GM23248 (cell line): Measurements from ENCODE around the gene SLC4A11. TPM values are rescaled to one million over a fixed set of nuclear protein-coding genes. Genes with fewer than 3 reads are reported as not detected.

Experiments
- DNase-seq: peaks from one replicate; pipeline ENCODE4 v3.0.0-alpha.2; 2015
- H2AFZ ChIP-seq: fragments of 200-600 bp; sonication (generic); 2 replicates; pipeline ENCODE4 v1.6.1; 2016; ENCODE audit warnings: antibody characterized with exemption
- H3F3A ChIP-seq: fragments of 200-600 bp; sonication (generic); 2 replicates; pipeline ENCODE4 v1.6.1; 2016; ENCODE audit warnings: mild to moderate bottlenecking, antibody characterized with exemption, mixed run types; ENCODE audit not compliant: insufficient read depth
- H3K27ac ChIP-seq: fragments of 200-600 bp; sonication (generic); 2 replicates; pipeline ENCODE4 v1.5.1; 2016; ENCODE audit warnings: mild to moderate bottlenecking
- H3K27me3 ChIP-seq: fragments of 200-600 bp; sonication (generic); replicated peaks from 2 replicates; pipeline ENCODE4 v1.6.1; 2016; ENCODE audit warnings: mild to moderate bottlenecking; ENCODE audit not compliant: insufficient read depth
- H3K36me3 ChIP-seq: fragments of 200-600 bp; sonication (generic); 2 replicates; pipeline ENCODE4 v1.6.1; 2016; ENCODE audit warnings: low read depth, mild to moderate bottlenecking
- H3K4me1 ChIP-seq: fragments of 200-600 bp; sonication (generic); 2 replicates; pipeline ENCODE4 v1.6.1; 2016; ENCODE audit warnings: mild to moderate bottlenecking; ENCODE audit not compliant: insufficient read depth
- H3K4me2 ChIP-seq: fragments of 200-600 bp; sonication (generic); one replicate; pipeline ENCODE4 v1.6.1; 2016; ENCODE audit warnings: mild to moderate bottlenecking; ENCODE audit not compliant: unreplicated experiment
- H3K4me3 ChIP-seq: fragments of 200-600 bp; sonication (generic); 2 replicates; pipeline ENCODE4 v1.5.1; 2016; ENCODE audit warnings: mild to moderate bottlenecking
- H3K79me2 ChIP-seq: fragments of 200-600 bp; sonication (generic); 2 replicates; pipeline ENCODE4 v1.6.1; 2016; ENCODE audit warnings: mild to moderate bottlenecking; ENCODE audit not compliant: insufficient read depth
- H3K9ac ChIP-seq: fragments of 200-600 bp; sonication (generic); 2 replicates; pipeline ENCODE4 v1.6.1; 2016; ENCODE audit warnings: mild to moderate bottlenecking
- H3K9me2 ChIP-seq: fragments of 200-600 bp; sonication (generic); 2 replicates; pipeline ENCODE4 v1.6.1; 2016; ENCODE audit warnings: mixed run types, mild to moderate bottlenecking, moderate library complexity; ENCODE audit not compliant: insufficient read depth
- H3K9me3 ChIP-seq: fragments of 200-600 bp; sonication (generic); one replicate; pipeline ENCODE4 v1.6.1; 2017; ENCODE audit warnings: low read depth
- H4K20me1 ChIP-seq: fragments of 200-600 bp; sonication (generic); 2 replicates; pipeline ENCODE4 v1.6.0; 2016; ENCODE audit not compliant: insufficient read depth
- EZH2 ChIP-seq: fragments of 200-600 bp; sonication (generic); IDR thresholded peaks from 2 replicates; pipeline ENCODE4 v1.6.1; 2018; ENCODE audit warnings: antibody characterized with exemption, mild to moderate bottlenecking; ENCODE audit not compliant: insufficient read depth, poor library complexity, severe bottlenecking
- EZH2phosphoT487 ChIP-seq: fragments of 200-600 bp; sonication (generic); IDR thresholded peaks from 2 replicates; pipeline ENCODE4 v1.6.1; 2018; ENCODE audit warnings: antibody characterized with exemption, moderate library complexity, mild to moderate bottlenecking, low read depth; ENCODE audit not compliant: insufficient read depth
- WGBS, 2 experiments: methylation state at CpG; one replicate each; pipeline ENCODE4 v1.1.6; 2015 to 2017; ENCODE audit warnings: low lambda C conversion rate in 2 of 2, low coverage in 1 of 2; ENCODE audit errors: missing lambda C conversion rate in 2 of 2; 5-methylcytosine and 5-hydroxymethylcytosine counted together
- in situ Hi-C: fragments of 300-500 bp; cut with MboI; formaldehyde crosslinking; loops from 2 replicates; pipeline ENCODE4 v1.15.0; 2020
- polyA plus RNA-seq: library from polyadenylated mRNA; unstranded; fragments of >200 nt; fragmentation: Nextera tagmentation; extraction: Ambion mirVana; gene quantifications from 2 replicates; pipeline ENCODE4 v1.2.1, GENCODE V29; 2016
- total RNA-seq: library from RNA; depleted of rRNA; stranded (reverse); fragments of >200 nt; shearing (Covaris generic); gene quantifications from 2 replicates; pipeline ENCODE4 v1.2.3, GENCODE V29; 2014

SLC4A11 gene
- total and polyA plus RNA-seq, 2 experiments from 2014 or later, result 0.65 to 1.1 TPM

DNA sequence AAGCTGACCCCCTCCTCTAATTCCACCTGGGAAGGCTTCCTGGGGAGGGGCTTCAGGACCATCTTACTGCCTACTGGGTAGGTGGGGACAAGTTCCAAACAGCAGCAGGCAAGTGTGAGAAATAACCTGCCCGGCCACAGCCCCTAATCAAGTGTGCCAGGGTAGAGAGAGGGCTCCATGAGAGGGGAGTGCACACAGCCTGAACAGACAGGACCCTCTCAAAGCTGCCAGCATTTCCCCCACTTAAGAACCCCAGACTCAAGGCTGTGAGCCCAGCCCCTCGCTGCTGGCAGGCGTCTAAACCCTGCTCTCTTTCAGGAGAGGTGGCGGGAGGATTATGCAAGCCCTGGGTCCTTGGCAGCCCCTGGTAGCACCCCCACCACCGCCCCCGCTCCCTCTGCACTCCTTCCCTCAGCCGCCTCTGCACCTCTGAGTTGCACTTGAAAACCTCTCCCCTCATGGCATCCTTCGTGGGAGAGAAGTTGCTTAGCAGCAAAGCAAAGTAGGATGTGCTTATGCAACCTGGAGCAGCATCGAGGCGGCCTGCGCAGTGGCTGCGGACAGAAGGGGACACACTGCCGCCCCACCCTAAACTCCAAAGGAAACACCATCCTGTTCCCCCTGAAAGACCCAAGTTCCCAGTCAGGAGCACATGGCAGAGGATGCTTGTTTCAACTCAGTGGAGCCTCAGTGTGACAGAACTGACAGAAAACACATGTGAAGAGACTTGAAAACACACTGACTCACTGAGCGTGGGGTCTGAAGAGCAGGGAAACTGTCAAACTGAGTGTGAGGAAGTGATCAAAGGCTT, 45.0 kb downstream of the SLC4A11 start:
- no peaks in the 10 kb centered on the region for H3K4me1 ChIP-seq
- H3F3A ChIP-seq, result no peaks in the 10 kb centered on the region
- TF ChIP-seq EZH2phosphoT487 (no peak), EZH2 (no peak)
- no peak overlapping the region for H3K4me2 ChIP-seq
- H3K79me2 ChIP-seq, result no peaks in the 10 kb centered on the region
- DNase-seq, result no peak
- no peak overlapping the region for H3K27ac ChIP-seq
- H3K27me3 ChIP-seq, result no peaks in the 10 kb centered on the region
- H2AFZ ChIP-seq, result no peak overlapping the region
- H4K20me1 ChIP-seq, result no peaks in the 10 kb centered on the region
- H3K9me2 ChIP-seq, result no peaks in the 10 kb centered on the region
- in situ Hi-C loops, result no loop called here
- no peak overlapping the region for H3K9ac ChIP-seq
- peaks cover 7% of the 10 kb centered on the region; the same call in 1 of the 2 replicates for H3K36me3 ChIP-seq
- no peaks in the 10 kb centered on the region for H3K9me3 ChIP-seq
- H3K4me3 ChIP-seq, result no peak overlapping the region
- 90 to 92% methylated on average over 14 of the region's 14 CpGs for WGBS, 2 experiments

DNA sequence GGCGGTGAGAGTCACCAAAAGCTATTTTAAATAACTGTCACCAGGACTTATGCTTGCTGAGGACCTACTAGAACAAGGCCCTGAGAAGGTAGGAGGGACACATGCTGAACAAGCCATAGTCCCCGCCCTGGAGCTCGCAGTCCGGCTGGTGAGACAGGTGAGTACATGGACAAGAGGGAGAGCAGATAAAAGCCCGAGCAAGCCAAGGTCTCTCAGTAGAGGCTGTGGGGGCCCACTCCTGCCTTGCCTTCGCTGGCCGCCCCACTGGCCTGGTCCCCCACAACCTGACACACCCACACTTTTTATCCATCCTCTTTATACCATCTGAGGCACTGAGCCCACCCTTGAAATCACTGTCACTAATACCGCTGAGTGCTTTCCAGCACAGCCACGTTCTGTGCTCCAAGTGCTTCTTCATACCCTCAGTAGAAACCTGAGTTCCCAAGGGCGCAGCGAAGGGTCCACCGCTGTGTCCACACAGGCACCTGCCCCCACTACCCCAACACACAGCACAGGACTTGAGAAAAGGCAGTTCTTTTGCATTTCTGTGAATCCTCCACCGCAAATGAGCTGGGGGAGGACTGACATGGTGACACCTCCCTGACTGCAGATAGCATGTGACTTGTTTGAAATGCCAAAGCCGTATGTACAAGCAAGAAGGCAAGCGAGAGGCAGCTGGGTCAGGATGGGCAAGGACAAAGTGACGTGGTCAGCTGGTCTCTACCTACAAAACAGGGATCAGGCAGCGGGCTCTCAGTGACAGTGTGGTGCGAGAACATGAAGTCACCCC, 46.6 kb downstream of the SLC4A11 start:
- no peaks in the 10 kb centered on the region for H3K9me2 ChIP-seq
- no peaks in the 10 kb centered on the region for H3K9me3 ChIP-seq
- H3K9ac ChIP-seq, result no peak overlapping the region
- no peaks in the 10 kb centered on the region for H4K20me1 ChIP-seq
- no peak for TF ChIP-seq EZH2phosphoT487
- TF ChIP-seq EZH2, result no peak
- H3K79me2 ChIP-seq, result no peaks in the 10 kb centered on the region
- 93 to 95% methylated on average over 18 of the region's 18 CpGs for WGBS, 2 experiments
- no peaks in the 10 kb centered on the region for H3F3A ChIP-seq
- peaks cover 7% of the 10 kb centered on the region; the same call in 1 of the 2 replicates for H3K36me3 ChIP-seq
- in situ Hi-C loops, result no loop called here
- H3K27me3 ChIP-seq, result no peaks in the 10 kb centered on the region
- no peak overlapping the region for H2AFZ ChIP-seq
- no peak overlapping the region for H3K4me2 ChIP-seq
- H3K4me3 ChIP-seq, result no peak overlapping the region
- no peaks in the 10 kb centered on the region for H3K4me1 ChIP-seq
- no peak for DNase-seq
- no peak overlapping the region for H3K27ac ChIP-seq

DNA sequence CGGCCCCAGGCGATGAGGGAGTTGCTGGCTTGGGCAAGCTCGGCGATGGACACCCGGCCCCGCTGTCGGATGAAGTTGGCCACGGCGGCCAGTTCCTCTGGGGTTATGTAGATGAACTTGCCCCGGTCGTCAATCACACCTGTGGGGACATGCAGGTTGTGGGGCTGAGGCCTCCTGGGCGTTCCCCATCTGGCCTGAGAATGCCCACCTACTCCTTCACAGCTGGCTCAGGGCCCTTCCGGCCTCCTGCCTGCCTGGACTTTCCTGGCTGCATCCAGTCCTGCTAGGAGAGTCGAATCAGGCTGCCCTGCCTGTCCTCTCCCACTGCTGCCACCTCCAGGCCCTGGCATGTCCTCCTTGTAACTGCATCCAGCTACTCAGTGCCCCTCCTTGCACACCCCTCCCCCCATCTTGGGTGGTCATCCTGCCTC, 48.3 kb downstream of the SLC4A11 start:
- Histone ChIP-seq H3K4me1 (no peaks in the 10 kb centered on the region), H3K36me3 (peaks cover 3% of the 10 kb centered on the region; the same call in 1 of the 2 replicates), H4K20me1 (no peaks in the 10 kb centered on the region), H3K4me2 (no peak overlapping the region), H2AFZ (no peak overlapping the region), H3K4me3 (no peak overlapping the region), H3K9me2 (no peaks in the 10 kb centered on the region), H3K9me3 (no peaks in the 10 kb centered on the region), H3K79me2 (no peaks in the 10 kb centered on the region), H3F3A (no peaks in the 10 kb centered on the region), H3K9ac (no peak overlapping the region), H3K27me3 (no peaks in the 10 kb centered on the region), H3K27ac (no peak overlapping the region)
- in situ Hi-C loops, result no loop called here
- no peak for DNase-seq
- no peak for TF ChIP-seq EZH2phosphoT487
- WGBS, 2 experiments, result 84 to 90% methylated on average over 12 to 13 of the region's 14 CpGs

DNA sequence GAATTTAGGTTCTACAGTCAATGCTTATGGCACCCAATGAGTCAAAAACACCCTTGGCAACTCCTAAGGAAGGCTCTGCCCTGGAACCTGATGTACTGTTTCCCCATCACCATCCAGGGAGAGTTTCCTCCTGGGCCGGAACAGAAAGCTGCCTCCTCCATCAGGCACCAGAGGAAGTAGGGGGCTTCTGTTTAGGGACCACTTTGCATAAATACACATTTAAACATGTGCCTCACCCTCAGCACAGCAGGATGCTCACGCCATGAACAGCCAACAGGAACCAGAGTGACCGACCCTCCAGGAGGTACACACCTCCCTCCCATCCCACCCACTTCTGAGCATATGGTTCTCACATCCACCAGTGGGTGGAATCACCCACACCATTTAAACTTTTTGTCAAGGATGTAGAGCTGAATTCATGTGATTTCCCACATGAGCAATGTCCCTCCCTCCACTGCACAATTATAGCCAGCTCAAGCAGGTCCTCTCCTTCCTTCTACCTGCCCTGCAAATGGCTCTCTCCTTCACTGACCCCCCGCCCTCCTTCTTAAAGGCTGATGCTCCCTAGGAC, 49.3 kb downstream of the SLC4A11 start:
- Histone ChIP-seq H3K9me3 (no peaks in the 10 kb centered on the region), H3K79me2 (no peaks in the 10 kb centered on the region), H3K4me1 (no peaks in the 10 kb centered on the region), H3F3A (no peaks in the 10 kb centered on the region), H3K27me3 (no peaks in the 10 kb centered on the region), H4K20me1 (no peaks in the 10 kb centered on the region), H3K4me3 (no peak overlapping the region), H3K36me3 (peaks cover 3% of the 10 kb centered on the region; the same call in 1 of the 2 replicates), H3K4me2 (no peak overlapping the region), H3K9ac (no peak overlapping the region), H3K9me2 (no peaks in the 10 kb centered on the region), H3K27ac (no peak overlapping the region), H2AFZ (no peak overlapping the region)
- TF ChIP-seq EZH2phosphoT487, result no peak
- TF ChIP-seq EZH2, result no peak
- in situ Hi-C loops, result no loop called here
- WGBS, 2 experiments, result 86 to 92% methylated on average over 4 of the region's 4 CpGs
- DNase-seq, result no peak
